OCI-LY7 (cell line): ENCODE data around the gene KIDINS220. TPM values are rescaled to one million over a fixed set of nuclear protein-coding genes. Genes with fewer than 3 reads are reported as not detected.

Experiments
- BruUV-seq: library from RNA; stranded (reverse); fragments of 400-500 nt; replicated peaks from 2 replicates; lab custom pipeline; 2021; lab: Mats Ljungman, UMichigan
- CTCF ChIA-PET: fragments of 300-600 bp; sonication (Branson Sonifier 250); formaldehyde crosslinking; loops from one replicate; lab custom pipeline; 2022; ENCODE audit warnings: antibody characterized with exemption; ENCODE audit not compliant: unreplicated experiment; lab: Charles Lee
- POLR2A ChIA-PET: fragments of 300-600 bp; sonication (Branson Sonifier 250); formaldehyde crosslinking; loops from one replicate; lab custom pipeline; 2022; ENCODE audit warnings: antibody characterized with exemption; lab: Charles Lee
- DNase-seq: peaks from one replicate; pipeline ENCODE4 v3.0.0-alpha.2; 2015; ENCODE audit warnings: low spot score
- H2AFZ ChIP-seq: fragments of 200-600 bp; sonication (generic), shearing (Covaris generic); 2 replicates; pipeline ENCODE4 v1.6.1; 2014; ENCODE audit warnings: mild to moderate bottlenecking, antibody characterized with exemption, low read length, moderate library complexity
- H3K27ac ChIP-seq: fragments of 200-600 bp; sonication (generic); 2 replicates; pipeline ENCODE4 v1.5.1; 2014; ENCODE audit warnings: mixed run types, low read depth, mild to moderate bottlenecking, moderate library complexity, low read length, inconsistent platforms; ENCODE audit not compliant: poor library complexity, severe bottlenecking
- H3K36me3 ChIP-seq: fragments of 200-600 bp; sonication (generic); 2 replicates; pipeline ENCODE4 v1.6.1; 2014; ENCODE audit warnings: mild to moderate bottlenecking, antibody characterized with exemption, low read length, moderate library complexity, mixed read lengths; ENCODE audit not compliant: insufficient read depth
- H3K4me1 ChIP-seq: fragments of 200-600 bp; sonication (generic); 2 replicates; pipeline ENCODE4 v1.5.1; 2014; ENCODE audit warnings: mild to moderate bottlenecking, low read length; ENCODE audit not compliant: insufficient read depth, poor library complexity, severe bottlenecking
- H3K4me2 ChIP-seq: fragments of 200-600 bp; sonication (generic); 2 replicates; pipeline ENCODE4 v1.6.1; 2014; ENCODE audit warnings: mild to moderate bottlenecking, low read length
- H3K4me3 ChIP-seq: fragments of 200-600 bp; sonication (generic); 2 replicates; pipeline ENCODE4 v1.5.1; 2014; ENCODE audit warnings: mild to moderate bottlenecking, low read depth, low read length; ENCODE audit not compliant: poor library complexity, severe bottlenecking
- H3K79me2 ChIP-seq: fragments of 200-600 bp; sonication (generic); 2 replicates; pipeline ENCODE4 v1.6.1; 2016; ENCODE audit warnings: low read depth, mild to moderate bottlenecking, low read length, moderate library complexity, mixed read lengths; ENCODE audit not compliant: insufficient read depth
- H3K9me2 ChIP-seq: fragments of 200-600 bp; sonication (generic); 2 replicates; pipeline ENCODE4 v1.6.1; 2016; ENCODE audit warnings: mild to moderate bottlenecking, low read length, mixed read lengths; ENCODE audit not compliant: insufficient read depth
- H3K9me3 ChIP-seq: fragments of 200-600 bp; sonication (generic); 2 replicates; pipeline ENCODE4 v1.6.1; 2014; ENCODE audit warnings: mild to moderate bottlenecking, mixed run types, low read length, mixed read lengths
- H4K20me1 ChIP-seq: fragments of 200-600 bp; sonication (generic); 2 replicates; pipeline ENCODE4 v1.6.1; 2014; ENCODE audit warnings: mild to moderate bottlenecking, antibody characterized with exemption, low read length, moderate library complexity, mixed read lengths; ENCODE audit not compliant: insufficient read depth
- EZH2phosphoT487 ChIP-seq: fragments of 200-600 bp; sonication (generic); IDR thresholded peaks from 2 replicates; pipeline ENCODE4 v1.6.1; 2018; ENCODE audit warnings: low read depth, borderline replicate concordance, mild to moderate bottlenecking, mixed run types, antibody characterized with exemption, low read length, moderate library complexity, mixed read lengths
- intact Hi-C: fragments of 100-400 bp; cut with micrococcal nuclease; formaldehyde crosslinking; loops from one replicate; pipeline ENCODE4 v1.10.0; 2022; ENCODE audit not compliant: unreplicated experiment
- total RNA-seq, 2 experiments: library from RNA; depleted of rRNA in 1 of 2; stranded (reverse); fragments of >200 nt in 1 of 2; shearing (Covaris generic) in 1 of 2; gene quantifications; 2 replicates each; pipeline ENCODE4 v1.2.3, GENCODE V29; 2014 to 2022
- TF ChIP-seq, protein P1 (sequence below): fragments of 200-600 bp; sonication (generic); conservative IDR thresholded peaks from 2 replicates; pipeline ENCODE4 v1.5.1; 2014; ENCODE audit warnings: mild to moderate bottlenecking, antibody characterized with exemption, low read length, moderate library complexity, mixed read lengths

Gene KIDINS220
- total RNA-seq, 2 experiments from 2014 or later: 29.1 to 32.3 TPM

DNA sequence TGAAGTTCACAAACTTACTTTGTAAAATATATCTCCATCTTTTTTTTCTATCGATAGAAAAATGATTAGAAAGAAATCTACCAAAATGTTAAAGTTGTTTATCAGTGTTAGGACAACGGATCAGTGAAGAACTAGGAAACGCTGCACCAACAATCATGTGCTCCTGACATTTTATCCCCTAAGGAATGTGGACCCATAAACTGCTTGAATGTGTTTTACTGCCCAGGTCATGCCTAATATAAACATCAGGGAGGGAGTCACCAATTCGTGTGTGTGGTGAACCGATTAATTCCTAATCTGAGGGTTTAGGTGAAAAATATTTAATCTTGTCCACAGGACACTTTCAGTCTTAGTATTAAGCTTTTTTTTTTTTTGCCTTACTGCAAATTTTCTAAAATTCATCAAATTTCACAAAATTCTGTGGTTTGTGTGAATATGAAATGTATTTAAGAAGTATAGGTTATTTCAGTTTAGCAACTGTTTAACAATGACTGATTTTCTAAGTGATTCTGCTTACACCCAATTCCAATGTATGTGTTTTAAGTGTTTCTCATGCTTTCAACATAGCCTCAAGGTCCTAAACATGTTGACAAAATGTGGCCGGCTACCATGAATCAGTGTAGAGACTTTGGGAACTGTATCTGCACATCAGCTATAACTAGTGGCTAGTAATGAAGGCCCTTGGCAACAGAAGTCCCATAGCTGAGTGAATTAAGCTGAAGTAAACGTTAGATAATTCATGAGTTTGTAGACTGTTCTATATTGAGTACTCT is 11.1 kb upstream of the KIDINS220 start:
- Histone ChIP-seq H2AFZ (no peak overlapping the region), H3K79me2 (no peaks in the 10 kb centered on the region), H3K4me3 (no peak overlapping the region), H3K9me2 (no peaks in the 10 kb centered on the region), H3K4me2 (no peak overlapping the region), H4K20me1 (no peaks in the 10 kb centered on the region), H3K36me3 (no peaks in the 10 kb centered on the region), H3K4me1 (no peaks in the 10 kb centered on the region), H3K27ac (no peak overlapping the region), H3K9me3 (no peaks in the 10 kb centered on the region)
- POLR2A ChIA-PET: interaction anchor here (0.9 kb wide), 1 partner anchor 15 kb away, joined by 3 read pairs; no protein-coding TSS in a partner anchor
- intact Hi-C loops: no loop called here
- no TSS peak for BruUV-seq
- TF ChIP-seq, protein P1, sequence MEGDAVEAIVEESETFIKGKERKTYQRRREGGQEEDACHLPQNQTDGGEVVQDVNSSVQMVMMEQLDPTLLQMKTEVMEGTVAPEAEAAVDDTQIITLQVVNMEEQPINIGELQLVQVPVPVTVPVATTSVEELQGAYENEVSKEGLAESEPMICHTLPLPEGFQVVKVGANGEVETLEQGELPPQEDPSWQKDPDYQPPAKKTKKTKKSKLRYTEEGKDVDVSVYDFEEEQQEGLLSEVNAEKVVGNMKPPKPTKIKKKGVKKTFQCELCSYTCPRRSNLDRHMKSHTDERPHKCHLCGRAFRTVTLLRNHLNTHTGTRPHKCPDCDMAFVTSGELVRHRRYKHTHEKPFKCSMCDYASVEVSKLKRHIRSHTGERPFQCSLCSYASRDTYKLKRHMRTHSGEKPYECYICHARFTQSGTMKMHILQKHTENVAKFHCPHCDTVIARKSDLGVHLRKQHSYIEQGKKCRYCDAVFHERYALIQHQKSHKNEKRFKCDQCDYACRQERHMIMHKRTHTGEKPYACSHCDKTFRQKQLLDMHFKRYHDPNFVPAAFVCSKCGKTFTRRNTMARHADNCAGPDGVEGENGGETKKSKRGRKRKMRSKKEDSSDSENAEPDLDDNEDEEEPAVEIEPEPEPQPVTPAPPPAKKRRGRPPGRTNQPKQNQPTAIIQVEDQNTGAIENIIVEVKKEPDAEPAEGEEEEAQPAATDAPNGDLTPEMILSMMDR: no peak
- TF ChIP-seq EZH2phosphoT487: no peak
- CTCF ChIA-PET: interaction anchor here (0.6 kb wide), 1 partner anchor 11 kb away, joined by 3 read pairs; no protein-coding TSS in a partner anchor
- DNase-seq: no peak

DNA sequence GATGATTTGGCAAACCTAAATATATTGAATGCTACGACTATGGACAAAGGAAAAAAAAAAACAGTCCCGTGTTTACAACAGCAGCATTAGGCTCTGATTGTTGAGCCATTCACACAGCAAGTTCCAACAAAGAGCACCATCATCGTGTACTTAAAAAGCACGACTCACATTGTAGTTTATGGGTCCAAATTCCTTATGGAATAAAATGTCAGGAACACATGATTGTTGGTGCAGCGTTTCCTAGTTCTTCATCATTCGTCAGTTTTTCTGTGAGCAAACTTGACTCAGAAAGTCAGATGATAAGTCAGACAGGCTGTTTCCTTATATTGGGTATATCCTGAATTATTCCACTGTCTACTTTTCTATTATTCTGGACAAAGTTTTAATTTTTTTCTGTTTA is 10.0 kb upstream of the KIDINS220 start:
- intact Hi-C loops: no loop called here
- no TSS peak for BruUV-seq
- no peak for TF ChIP-seq EZH2phosphoT487
- TF ChIP-seq, protein P1: no peak

DNA sequence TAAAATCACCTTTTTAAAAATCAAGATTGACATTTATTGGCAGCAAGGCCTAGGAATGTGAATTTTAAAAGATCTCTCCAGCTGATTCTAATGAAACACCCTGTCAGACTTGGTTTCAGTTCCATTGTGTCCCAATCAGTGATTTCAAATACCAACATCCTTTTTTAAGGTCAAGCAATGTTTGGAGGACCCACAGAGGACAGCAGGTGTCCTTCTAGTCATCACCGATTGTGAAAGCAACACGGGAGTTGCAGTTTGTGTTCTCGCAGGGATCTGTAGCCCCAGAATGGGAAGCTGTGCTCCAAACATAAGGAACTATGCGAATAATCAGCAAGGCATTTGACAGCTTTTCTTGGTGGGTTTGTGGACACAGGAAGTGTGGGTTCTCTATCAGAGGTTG is 4.5 kb upstream of the KIDINS220 start:
- CTCF ChIA-PET: no interaction called here
- DNase-seq: no peak
- no peak for TF ChIP-seq EZH2phosphoT487
- TF ChIP-seq, protein P1: no peak
- intact Hi-C loops: no loop called here
- H3K9me2 ChIP-seq: no peaks in the 10 kb centered on the region
- no peaks in the 10 kb centered on the region for H3K36me3 ChIP-seq
- H3K27ac ChIP-seq: no peak overlapping the region
- no peak overlapping the region for H2AFZ ChIP-seq
- no peak overlapping the region for H3K4me2 ChIP-seq
- no peaks in the 10 kb centered on the region for H3K9me3 ChIP-seq
- no peaks in the 10 kb centered on the region for H3K4me1 ChIP-seq
- POLR2A ChIA-PET: interaction anchor here (0.6 kb wide), 1 partner anchor 11 kb away, joined by 5 read pairs; no protein-coding TSS in a partner anchor
- no peak overlapping the region for H3K4me3 ChIP-seq
- no peaks in the 10 kb centered on the region for H3K79me2 ChIP-seq
- no TSS peak for BruUV-seq
- no peaks in the 10 kb centered on the region for H4K20me1 ChIP-seq

More for the DNA sequence above, 10.0 kb upstream of the KIDINS220 start:
- POLR2A ChIA-PET: interaction anchor here (0.8 kb wide), 1 partner anchor 18 kb away, joined by 3 read pairs; no protein-coding TSS in a partner anchor
- Histone ChIP-seq H3K36me3 (no peaks in the 10 kb centered on the region), H3K79me2 (no peaks in the 10 kb centered on the region), H3K9me2 (no peaks in the 10 kb centered on the region), H4K20me1 (no peaks in the 10 kb centered on the region), H3K9me3 (no peaks in the 10 kb centered on the region), H3K4me3 (no peak overlapping the region), H3K4me1 (no peaks in the 10 kb centered on the region), H2AFZ (no peak overlapping the region), H3K27ac (no peak overlapping the region), H3K4me2 (no peak overlapping the region)
- no peak for DNase-seq
- CTCF ChIA-PET: no interaction called here
